Measurements from ENCODE around the gene MARK4.

DNA sequence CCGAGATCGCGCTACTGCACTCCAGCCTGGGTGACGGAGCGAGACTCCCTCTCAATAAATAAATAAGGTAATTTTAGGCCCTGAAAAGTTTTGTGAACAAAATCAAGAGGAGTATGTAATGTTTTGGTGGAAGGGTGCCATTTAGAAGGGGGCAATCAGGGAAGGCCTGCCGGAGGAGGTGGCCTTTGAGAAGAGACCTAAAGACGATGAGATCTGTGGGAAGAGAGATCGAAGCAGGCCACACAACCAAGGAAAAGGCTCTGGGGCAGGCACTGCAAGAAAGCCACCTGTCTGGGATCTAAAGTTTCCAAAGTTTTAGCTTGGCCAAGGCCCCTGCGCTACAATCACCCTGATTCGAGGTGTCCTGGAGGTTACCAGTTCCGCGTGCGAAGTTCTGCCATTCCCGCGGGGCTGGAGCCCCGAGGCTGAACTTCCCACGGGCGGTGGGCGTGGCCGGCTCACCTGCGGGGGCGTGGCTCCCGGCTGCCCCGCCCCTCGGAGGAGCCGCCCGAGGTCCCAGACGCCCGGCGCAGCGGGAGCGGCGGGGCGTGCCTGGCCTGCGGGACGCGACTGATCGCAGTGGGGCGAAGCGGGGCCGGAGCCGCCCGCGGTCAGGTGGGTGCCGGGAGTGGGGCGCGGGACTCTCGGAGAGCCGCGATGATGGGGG lies 89.3 kb downstream of the MARK4 start, which contains the start of gene KLC3:
- no peak for TF ChIP-seq POLR2A (IDR thresholded peaks at IDR 0.05; ENCODE audit: low read length)
- TF ChIP-seq GATA1 (IDR thresholded peaks at IDR 0.05; ENCODE audit: low read depth, low read length), result no peak

All from erythroblast (primary cell).